Tibial nerve (tissue), 4 donors: ENCODE measurements around the gene OPCML. TPM values are rescaled to one million over a fixed set of nuclear protein-coding genes. Genes with fewer than 3 reads are reported as not detected.

ENCODE experiments used
- DNase-seq, 2 donors: peaks; one replicate each; pipeline ENCODE4 v3.0.0-alpha.2; 2019; ENCODE audit warnings: low spot score in 2 of 2
- H3K27ac ChIP-seq, 4 donors: fragments of 200-600 bp; sonication (generic) in 3 of 4; one replicate each; pipeline ENCODE4 v1.5.1; 2017 to 2019; ENCODE audit warnings: mild to moderate bottlenecking in 1 of 4
- H3K27me3 ChIP-seq, 2 donors: fragments of 200-600 bp; sonication (generic) in 1 of 2; one replicate each; pipeline versions ENCODE4 v1.5.1 to v1.6.0; 2017 to 2019
- H3K36me3 ChIP-seq, 3 donors: fragments of 200-600 bp; sonication (generic); one replicate each; pipeline ENCODE4 v1.5.1; 2018 to 2019
- H3K4me1 ChIP-seq, 4 donors: fragments of 200-600 bp; sonication (generic) in 3 of 4; one replicate each; pipeline ENCODE4 v1.5.1; 2017 to 2019
- H3K4me3 ChIP-seq, 4 donors: fragments of 200-600 bp; sonication (generic) in 3 of 4; one replicate each; pipeline ENCODE4 v1.5.1; 2017 to 2019; ENCODE audit warnings: mild to moderate bottlenecking in 1 of 4, moderate library complexity in 1 of 4
- H3K9me3 ChIP-seq, 4 donors: fragments of 200-600 bp; sonication (generic) in 3 of 4; one replicate each; pipeline ENCODE4 v1.5.1; 2017 to 2019
- EP300 ChIP-seq, 2 donors: sonication (generic); formaldehyde crosslinking; IDR thresholded peaks; one replicate each; pipeline ENCODE4 v1.6.1; 2017; ENCODE audit warnings: antibody characterized with exemption in 2 of 2, mild to moderate bottlenecking in 1 of 2
- POLR2A ChIP-seq, 2 donors: fragments of 450-650 bp; IDR thresholded peaks; one replicate each; pipeline ENCODE4 v1.6.1; 2017; ENCODE audit warnings: antibody characterized with exemption in 2 of 2, mild to moderate bottlenecking in 2 of 2, moderate library complexity in 2 of 2
- WGBS, 2 donors: methylation state at CpG; one replicate each; pipeline ENCODE4 v1.1.5; 2018; 5-methylcytosine and 5-hydroxymethylcytosine counted together
- total RNA-seq, 4 donors: library from RNA; depleted of rRNA; stranded (reverse); fragments of >200 nt; gene quantifications; one replicate each; pipeline ENCODE4 v1.1.0, GENCODE V29; 2016
- TF ChIP-seq, protein P1 (sequence below), 5 experiments: fragments of 200-600 bp in 3 of 5; fragments of 450-650 bp in 2 of 5; sonication (generic) in 3 of 5; IDR thresholded peaks; one replicate each; pipeline ENCODE4 v1.5.1; 2016 to 2019; ENCODE audit warnings: antibody characterized with exemption in 5 of 5, mild to moderate bottlenecking in 3 of 5, moderate library complexity in 2 of 5

The OPCML gene
- total RNA-seq, 4 donors from 2014 or later: 1.0 to 10.8 (median 1.9) TPM

DNA sequence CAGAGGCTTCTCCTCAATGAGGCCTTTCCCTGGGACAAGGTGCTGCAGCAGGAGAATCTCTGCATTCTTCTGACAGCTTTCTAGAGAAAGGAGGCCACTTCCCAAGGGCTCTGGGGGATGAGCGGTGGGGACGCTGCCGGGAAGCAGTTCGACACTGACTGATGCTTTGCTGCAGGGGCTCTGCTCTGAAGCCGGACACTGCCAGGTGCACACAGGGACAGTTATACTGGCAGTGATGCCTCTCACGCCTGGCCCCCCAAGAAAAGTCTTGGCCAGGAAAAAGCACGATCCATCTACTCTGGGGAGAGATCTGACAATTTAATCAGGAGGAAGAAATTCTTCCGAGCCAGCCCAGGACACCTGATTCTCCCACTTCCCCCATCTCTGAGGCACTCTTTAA lies 456.9 kb downstream of the OPCML start:
- H3K27ac ChIP-seq: no peak overlapping the region
- H3K4me3 ChIP-seq: no peak overlapping the region
- no peaks in the 10 kb centered on the region for H3K36me3 ChIP-seq
- TF ChIP-seq, protein P1, sequence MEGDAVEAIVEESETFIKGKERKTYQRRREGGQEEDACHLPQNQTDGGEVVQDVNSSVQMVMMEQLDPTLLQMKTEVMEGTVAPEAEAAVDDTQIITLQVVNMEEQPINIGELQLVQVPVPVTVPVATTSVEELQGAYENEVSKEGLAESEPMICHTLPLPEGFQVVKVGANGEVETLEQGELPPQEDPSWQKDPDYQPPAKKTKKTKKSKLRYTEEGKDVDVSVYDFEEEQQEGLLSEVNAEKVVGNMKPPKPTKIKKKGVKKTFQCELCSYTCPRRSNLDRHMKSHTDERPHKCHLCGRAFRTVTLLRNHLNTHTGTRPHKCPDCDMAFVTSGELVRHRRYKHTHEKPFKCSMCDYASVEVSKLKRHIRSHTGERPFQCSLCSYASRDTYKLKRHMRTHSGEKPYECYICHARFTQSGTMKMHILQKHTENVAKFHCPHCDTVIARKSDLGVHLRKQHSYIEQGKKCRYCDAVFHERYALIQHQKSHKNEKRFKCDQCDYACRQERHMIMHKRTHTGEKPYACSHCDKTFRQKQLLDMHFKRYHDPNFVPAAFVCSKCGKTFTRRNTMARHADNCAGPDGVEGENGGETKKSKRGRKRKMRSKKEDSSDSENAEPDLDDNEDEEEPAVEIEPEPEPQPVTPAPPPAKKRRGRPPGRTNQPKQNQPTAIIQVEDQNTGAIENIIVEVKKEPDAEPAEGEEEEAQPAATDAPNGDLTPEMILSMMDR (IDR thresholded peaks at IDR 0.05): no peak
- TF ChIP-seq POLR2A (IDR thresholded peaks at IDR 0.05) (no peak), EP300 (IDR thresholded peaks at IDR 0.05) (no peak)
- no peak for DNase-seq
- H3K4me1 ChIP-seq: peaks cover 0 to 7% (median 0%) of the 10 kb centered on the region in 4 donors
- no peaks in the 10 kb centered on the region for H3K9me3 ChIP-seq
- H3K27me3 ChIP-seq: peaks cover 0 to 32% of the 10 kb centered on the region in 2 donors
- 69 to 82% methylated on average over 8 of the region's 8 CpGs for WGBS, 2 donors

DNA sequence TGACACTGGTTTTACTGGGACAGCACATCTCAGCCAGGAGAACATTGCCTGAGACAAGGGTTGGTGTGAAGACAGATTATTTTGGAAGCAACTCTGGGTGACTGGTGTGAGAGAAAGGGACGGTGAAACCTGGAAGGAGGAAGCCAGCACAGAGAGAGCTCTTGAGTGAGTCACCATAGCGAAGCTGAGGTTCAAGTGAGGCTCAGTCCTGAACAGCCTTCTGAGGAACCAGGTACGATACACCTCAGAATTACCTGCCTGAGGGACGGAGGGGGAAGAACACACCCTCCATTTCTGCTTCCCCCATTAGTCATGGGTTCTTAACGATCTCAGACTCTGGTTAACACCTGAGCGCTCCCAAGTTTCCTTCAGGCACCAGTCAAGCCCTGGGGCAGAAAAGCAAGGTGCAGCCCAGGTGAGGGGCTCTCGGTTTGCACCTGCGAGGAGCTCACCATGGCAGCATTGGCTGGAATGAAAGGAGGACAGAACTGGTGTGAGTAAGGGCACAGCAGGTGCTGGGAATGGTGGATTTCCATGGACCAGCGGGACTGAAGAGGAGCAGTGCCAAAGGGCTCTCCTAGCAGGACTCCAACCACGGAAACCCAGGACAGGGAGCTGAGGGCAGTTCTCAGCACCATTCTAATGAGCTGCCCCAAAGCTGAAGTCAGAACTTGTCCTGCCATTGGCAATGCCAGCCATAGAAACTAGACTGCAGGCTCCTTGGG lies 459.3 kb downstream of the OPCML start:
- H3K27me3 ChIP-seq: peaks cover 0 to 29% of the 10 kb centered on the region in 2 donors
- H3K4me3 ChIP-seq: no peak overlapping the region
- DNase-seq: no peak
- no peak overlapping the region for H3K27ac ChIP-seq
- H3K9me3 ChIP-seq: no peaks in the 10 kb centered on the region
- H3K4me1 ChIP-seq: no peaks in the 10 kb centered on the region
- TF ChIP-seq EP300 (IDR thresholded peaks at IDR 0.05): no peak
- TF ChIP-seq POLR2A (IDR thresholded peaks at IDR 0.05): no peak
- TF ChIP-seq, protein P1 (IDR thresholded peaks at IDR 0.05): no peak
- H3K36me3 ChIP-seq: no peaks in the 10 kb centered on the region
- 80 to 86% methylated on average over 10 of the region's 10 CpGs for WGBS, 2 donors

DNA sequence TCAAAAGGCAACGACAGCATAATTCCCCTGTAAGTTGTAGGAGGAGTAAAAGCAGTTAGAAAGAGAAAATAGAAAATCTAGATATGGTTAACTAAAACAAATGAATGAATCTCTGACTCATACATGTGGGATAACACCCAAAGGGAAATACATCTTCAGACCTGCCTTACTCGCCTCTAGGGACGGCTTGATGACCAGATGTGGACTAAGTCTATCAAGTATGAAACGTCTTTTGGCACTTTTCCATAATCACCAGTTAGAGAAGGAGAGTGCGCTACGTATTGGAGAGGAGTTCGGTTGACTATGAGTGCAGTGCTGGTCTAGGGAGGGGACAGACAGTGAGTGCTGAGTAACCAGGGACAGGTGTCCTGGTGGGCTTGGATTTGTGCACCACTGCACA lies 459.9 kb downstream of the OPCML start:
- no peak overlapping the region for H3K27ac ChIP-seq
- TF ChIP-seq EP300 (IDR thresholded peaks at IDR 0.05) (no peak), POLR2A (IDR thresholded peaks at IDR 0.05) (no peak)
- TF ChIP-seq, protein P1 (IDR thresholded peaks at IDR 0.05): no peak
- WGBS, 2 donors: 65 to 69% methylated on average over 7 of the region's 7 CpGs
- no peaks in the 10 kb centered on the region for H3K36me3 ChIP-seq
- H3K4me1 ChIP-seq: no peaks in the 10 kb centered on the region
- no peak overlapping the region for H3K4me3 ChIP-seq
- DNase-seq: no peak
- no peaks in the 10 kb centered on the region for H3K9me3 ChIP-seq
- peaks cover 0 to 24% of the 10 kb centered on the region in 2 donors for H3K27me3 ChIP-seq

DNA sequence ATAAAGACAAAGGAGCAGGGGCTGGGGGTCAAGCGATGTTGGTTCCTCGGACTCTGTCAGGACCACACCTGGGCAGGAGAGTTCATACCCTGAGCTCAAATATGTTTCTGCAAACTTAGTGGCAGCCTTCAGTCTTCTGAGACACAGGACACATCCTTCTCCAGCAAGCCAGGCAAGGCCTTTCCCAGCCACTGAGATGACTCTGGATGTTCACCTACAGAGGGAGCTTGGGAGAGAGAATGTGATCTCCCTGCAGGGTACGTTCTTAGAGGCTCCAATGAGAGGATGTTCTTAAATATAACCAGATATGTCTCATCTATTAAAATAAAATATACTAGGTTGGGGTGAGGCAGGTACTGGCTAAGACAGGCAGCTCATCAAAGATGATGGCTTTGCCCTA lies 461.5 kb downstream of the OPCML start:
- Histone ChIP-seq H3K27me3 (peaks cover 0 to 17% of the 10 kb centered on the region in 2 donors), H3K27ac (no peak overlapping the region), H3K36me3 (no peaks in the 10 kb centered on the region), H3K4me3 (no peak overlapping the region), H3K4me1 (no peaks in the 10 kb centered on the region), H3K9me3 (no peaks in the 10 kb centered on the region)
- 75 to 77% methylated on average over 3 of the region's 3 CpGs for WGBS, 2 donors
- TF ChIP-seq, protein P1 (IDR thresholded peaks at IDR 0.05): no peak
- TF ChIP-seq EP300 (IDR thresholded peaks at IDR 0.05) (no peak), POLR2A (IDR thresholded peaks at IDR 0.05) (no peak)
- DNase-seq: no peak

DNA sequence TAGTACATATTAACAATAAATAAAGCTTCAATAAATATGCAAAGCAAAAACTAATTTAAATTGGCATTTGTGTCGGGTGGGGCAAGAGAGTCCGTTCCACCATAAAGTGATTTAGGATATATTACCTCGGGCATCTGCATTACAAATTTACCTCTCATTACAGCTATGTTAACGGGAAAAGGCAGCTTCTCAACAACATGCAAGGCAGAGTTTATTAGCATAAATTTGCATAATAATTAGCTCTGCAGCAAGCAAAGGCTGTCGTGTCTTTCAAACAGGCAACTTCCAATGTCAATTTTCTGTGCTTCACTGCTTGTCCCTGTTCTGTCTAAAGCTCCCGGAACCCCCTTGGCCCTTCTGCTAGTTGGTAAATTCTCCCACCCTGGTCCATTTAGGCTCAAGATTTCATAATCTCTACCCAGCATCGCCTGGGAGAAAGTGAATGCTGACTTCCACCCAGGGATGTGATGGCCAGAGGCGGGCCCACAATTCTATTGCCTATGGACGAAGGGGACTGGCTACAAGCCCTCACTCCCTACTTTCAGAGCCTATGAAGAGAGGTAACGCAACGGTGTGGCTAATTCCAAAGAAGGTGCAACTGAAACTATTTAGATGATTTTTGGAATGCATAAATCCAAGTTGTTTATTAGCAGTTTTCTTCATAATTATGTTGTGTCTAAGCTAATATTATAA lies 462.1 kb downstream of the OPCML start:
- 39 to 53% methylated on average over 11 of the region's 11 CpGs for WGBS, 2 donors
- H3K27ac ChIP-seq: no peak overlapping the region

More for the DNA sequence above, 462.1 kb downstream of the OPCML start:
- no peak for DNase-seq
- H3K27me3 ChIP-seq: peaks cover 0 to 17% of the 10 kb centered on the region in 2 donors
- H3K4me1 ChIP-seq: no peaks in the 10 kb centered on the region
- H3K9me3 ChIP-seq: no peaks in the 10 kb centered on the region
- no peaks in the 10 kb centered on the region for H3K36me3 ChIP-seq
- TF ChIP-seq POLR2A (IDR thresholded peaks at IDR 0.05): no peak
- TF ChIP-seq EP300 (IDR thresholded peaks at IDR 0.05): no peak
- TF ChIP-seq, protein P1 (IDR thresholded peaks at IDR 0.05): no peak
- no peak overlapping the region for H3K4me3 ChIP-seq
